NT2/D1 (cell line): ENCODE measurements around the gene TRMT6.

ENCODE experiments used
- DNase-seq: peaks from one replicate; pipeline ENCODE4 v3.0.0-alpha.2; 2011; ENCODE audit warnings: low read depth, low spot score
- H3K27me3 ChIP-seq: 2 replicates; pipeline ENCODE4 v1.6.0; 2011; ENCODE audit warnings: mild to moderate bottlenecking; ENCODE audit not compliant: insufficient read length, insufficient read depth
- H3K36me3 ChIP-seq: 2 replicates; pipeline ENCODE4 v1.6.1; 2011; ENCODE audit warnings: mild to moderate bottlenecking, low read length, mixed read lengths; ENCODE audit not compliant: insufficient read depth, insufficient read length
- H3K4me1 ChIP-seq: 2 replicates; pipeline ENCODE4 v1.5.1; 2011; ENCODE audit not compliant: insufficient read depth, insufficient read length
- H3K4me3 ChIP-seq: 2 replicates; pipeline ENCODE4 v1.5.1; 2011; ENCODE audit warnings: low read depth; ENCODE audit not compliant: insufficient read length
- H3K9ac ChIP-seq: 2 replicates; pipeline ENCODE4 v1.6.0; 2011; ENCODE audit warnings: low read depth; ENCODE audit not compliant: insufficient read length
- H3K9me3 ChIP-seq: 2 replicates; pipeline ENCODE4 v1.5.1; 2011; ENCODE audit warnings: mild to moderate bottlenecking, low read length; ENCODE audit not compliant: insufficient read depth
- SUZ12 ChIP-seq: IDR thresholded peaks from 2 replicates; pipeline ENCODE4 v1.6.1; 2011; ENCODE audit not compliant: insufficient read length, insufficient read depth; ENCODE audit errors: extremely low read depth
- YY1 ChIP-seq: IDR thresholded peaks from 2 replicates; pipeline ENCODE4 v1.6.1; 2011; ENCODE audit not compliant: insufficient read length, insufficient read depth
- ZNF274 ChIP-seq: IDR thresholded peaks from 2 replicates; pipeline ENCODE4 v1.6.1; 2011; ENCODE audit warnings: mild to moderate bottlenecking, low read depth, low read length

Gene TRMT6

DNA sequence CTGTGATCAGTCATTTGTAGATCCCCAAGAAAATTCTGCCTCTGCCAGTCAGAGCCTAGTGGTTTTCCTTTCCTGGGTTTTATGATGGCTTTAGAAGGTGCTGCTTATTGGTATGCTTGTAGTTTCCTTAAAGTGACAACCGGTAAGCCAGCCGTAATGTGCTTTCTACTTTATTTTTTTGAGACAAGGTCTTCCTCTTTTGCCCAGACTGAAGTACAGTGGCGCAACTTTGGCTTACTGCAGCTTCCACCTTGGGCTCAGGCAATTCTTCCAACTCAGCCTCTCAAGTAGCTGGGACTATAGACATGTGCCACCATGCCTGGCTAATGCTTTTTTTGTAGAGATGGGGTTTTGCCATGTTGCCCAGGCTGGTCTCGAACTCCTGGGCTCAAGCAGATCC is 23.6 kb upstream of the TRMT6 start:
- no peak for DNase-seq
- H3K4me1 ChIP-seq = no peaks in the 10 kb centered on the region
- H3K27me3 ChIP-seq = peaks cover 8% of the 10 kb centered on the region
- peaks cover 57% of the 10 kb centered on the region for H3K36me3 ChIP-seq
- H3K9me3 ChIP-seq = no peaks in the 10 kb centered on the region
- H3K4me3 ChIP-seq = no peak overlapping the region
- TF ChIP-seq YY1 (no peak), SUZ12 (no peak), ZNF274 (no peak)
- H3K9ac ChIP-seq = no peak overlapping the region

DNA sequence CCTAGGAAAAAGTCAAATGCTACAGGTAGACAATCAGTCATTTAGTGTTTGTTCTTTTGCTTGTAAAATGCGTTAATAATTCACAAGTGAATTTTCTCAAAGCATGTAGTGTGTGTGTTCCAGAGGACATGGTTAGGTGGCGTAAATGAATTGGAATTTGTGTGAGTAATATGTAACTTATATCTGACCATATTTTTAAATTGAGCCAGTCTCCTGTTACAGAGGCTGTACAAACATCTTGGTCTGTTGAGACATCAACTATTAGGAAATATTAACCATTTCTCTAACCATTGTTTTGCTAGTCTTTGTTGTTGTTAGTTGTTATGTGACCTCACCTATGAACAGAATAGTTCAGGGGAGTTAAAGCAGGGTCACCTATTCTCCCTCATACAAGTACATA is 22.8 kb upstream of the TRMT6 start:
- no peak for TF ChIP-seq SUZ12
- TF ChIP-seq YY1 = no peak
- TF ChIP-seq ZNF274 = no peak
- peaks cover 56% of the 10 kb centered on the region for H3K36me3 ChIP-seq
- H3K9ac ChIP-seq = no peak overlapping the region
- H3K4me3 ChIP-seq = no peak overlapping the region
- no peak for DNase-seq
- H3K4me1 ChIP-seq = no peaks in the 10 kb centered on the region
- no peaks in the 10 kb centered on the region for H3K9me3 ChIP-seq
- peaks cover 14% of the 10 kb centered on the region for H3K27me3 ChIP-seq

DNA sequence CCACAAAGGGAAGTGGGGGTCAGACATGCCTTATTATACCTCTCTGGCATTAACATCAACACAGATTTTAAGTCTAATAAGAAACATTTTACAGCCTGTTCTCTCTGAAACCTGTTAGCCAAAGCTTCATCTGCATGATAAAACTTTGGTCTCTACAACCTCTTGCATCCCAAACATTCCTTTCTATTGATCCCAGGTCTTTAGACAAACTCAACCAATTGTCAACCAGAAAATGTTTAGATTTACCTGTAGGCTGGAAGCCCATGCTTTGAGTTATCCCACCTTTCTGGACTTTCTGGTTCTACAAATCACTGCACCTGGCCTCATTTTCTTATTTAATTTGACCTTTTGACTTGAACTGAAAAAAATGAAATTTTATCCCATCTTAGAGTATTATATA is 20.9 kb upstream of the TRMT6 start:
- no peak overlapping the region for H3K4me3 ChIP-seq
- peaks cover 57% of the 10 kb centered on the region for H3K36me3 ChIP-seq
- TF ChIP-seq ZNF274 = no peak
- no peak for TF ChIP-seq YY1
- TF ChIP-seq SUZ12 = no peak
- no peaks in the 10 kb centered on the region for H3K9me3 ChIP-seq
- H3K9ac ChIP-seq = no peak overlapping the region
- H3K4me1 ChIP-seq = no peaks in the 10 kb centered on the region
- H3K27me3 ChIP-seq = peaks cover 31% of the 10 kb centered on the region
- no peak for DNase-seq

DNA sequence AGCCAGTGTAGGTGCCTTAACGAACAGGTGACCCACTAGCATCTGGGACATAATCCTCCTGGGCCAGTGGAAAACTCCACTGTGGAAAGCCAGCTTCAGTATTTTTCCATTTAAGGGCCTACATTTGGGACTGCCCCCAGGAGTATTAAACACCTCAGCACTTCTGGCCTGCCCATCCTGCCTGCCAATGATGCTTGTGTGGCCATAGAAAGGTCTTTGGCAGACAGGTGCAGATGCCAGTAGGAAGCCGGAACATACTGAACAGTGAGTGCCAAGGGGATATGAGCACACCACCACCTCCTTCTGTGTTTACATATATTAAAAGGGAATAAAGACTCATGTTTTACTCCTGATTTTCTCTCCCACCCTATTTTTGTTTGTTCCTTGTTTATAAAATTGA is 20.0 kb upstream of the TRMT6 start:
- Histone ChIP-seq H3K9me3 (no peaks in the 10 kb centered on the region), H3K27me3 (peaks cover 36% of the 10 kb centered on the region), H3K4me3 (no peak overlapping the region), H3K36me3 (peaks cover 65% of the 10 kb centered on the region), H3K4me1 (no peaks in the 10 kb centered on the region), H3K9ac (no peak overlapping the region)
- DNase-seq = no peak
- no peak for TF ChIP-seq YY1
- no peak for TF ChIP-seq ZNF274
- no peak for TF ChIP-seq SUZ12

DNA sequence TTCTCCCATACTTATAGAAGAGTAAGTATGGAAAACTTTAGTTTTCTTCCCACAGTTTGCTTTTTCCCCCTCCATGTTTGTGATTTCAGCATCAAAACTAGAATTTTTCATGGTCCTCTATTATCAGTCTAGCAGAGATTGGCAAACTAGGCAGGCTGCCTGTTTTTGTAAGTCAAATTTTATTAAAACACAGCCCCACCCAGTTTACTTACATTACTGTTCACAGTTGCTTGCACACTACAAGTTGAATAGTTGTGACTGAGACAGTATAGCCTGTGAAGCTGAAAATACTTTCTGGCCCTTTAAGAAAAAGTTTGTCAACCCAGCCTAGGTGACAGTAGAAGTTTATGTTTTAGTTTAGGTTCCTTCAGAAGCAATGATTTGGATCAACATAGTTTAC is 19.6 kb upstream of the TRMT6 start:
- no peaks in the 10 kb centered on the region for H3K4me1 ChIP-seq
- peaks cover 65% of the 10 kb centered on the region for H3K36me3 ChIP-seq
- H3K9me3 ChIP-seq = no peaks in the 10 kb centered on the region
- H3K4me3 ChIP-seq = no peak overlapping the region
- TF ChIP-seq ZNF274 (no peak), YY1 (no peak), SUZ12 (no peak)
- H3K27me3 ChIP-seq = peaks cover 36% of the 10 kb centered on the region
- H3K9ac ChIP-seq = no peak overlapping the region
- DNase-seq = no peak

DNA sequence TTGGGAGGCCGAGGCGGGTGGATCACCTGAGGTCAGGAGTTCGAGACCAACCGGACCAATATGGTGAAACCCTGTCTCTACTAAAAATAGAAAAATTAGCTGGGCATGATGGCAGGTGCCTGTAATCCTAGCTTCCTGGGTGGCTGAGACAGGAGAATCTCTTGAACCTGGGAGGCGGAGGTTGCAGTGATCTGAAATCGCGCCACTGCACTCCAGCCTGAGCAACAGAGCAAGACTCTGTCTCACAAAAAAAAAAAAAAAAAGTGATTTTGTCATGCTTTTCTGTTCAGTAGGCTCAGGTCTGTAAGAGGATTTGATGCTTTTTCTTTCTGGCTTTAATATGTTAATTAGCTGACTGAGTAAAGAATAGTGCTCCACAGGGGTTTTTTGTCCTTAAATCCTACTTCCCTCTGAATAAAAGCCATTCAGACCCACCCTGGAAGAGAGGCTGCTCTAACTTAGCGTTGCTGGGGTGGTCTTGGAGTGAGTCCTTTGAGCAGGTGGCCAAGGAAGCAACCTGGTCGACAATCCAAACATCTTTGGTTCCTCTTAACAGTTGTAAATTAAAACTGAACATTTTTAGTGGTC is 19.1 kb upstream of the TRMT6 start:
- H3K4me3 ChIP-seq = no peak overlapping the region
- TF ChIP-seq SUZ12 (no peak), YY1 (no peak), ZNF274 (no peak)
- no peaks in the 10 kb centered on the region for H3K9me3 ChIP-seq
- DNase-seq = peak; percentile 89
- peaks cover 60% of the 10 kb centered on the region for H3K36me3 ChIP-seq
- peaks cover 36% of the 10 kb centered on the region for H3K27me3 ChIP-seq
- H3K4me1 ChIP-seq = no peaks in the 10 kb centered on the region
- no peak overlapping the region for H3K9ac ChIP-seq

DNA sequence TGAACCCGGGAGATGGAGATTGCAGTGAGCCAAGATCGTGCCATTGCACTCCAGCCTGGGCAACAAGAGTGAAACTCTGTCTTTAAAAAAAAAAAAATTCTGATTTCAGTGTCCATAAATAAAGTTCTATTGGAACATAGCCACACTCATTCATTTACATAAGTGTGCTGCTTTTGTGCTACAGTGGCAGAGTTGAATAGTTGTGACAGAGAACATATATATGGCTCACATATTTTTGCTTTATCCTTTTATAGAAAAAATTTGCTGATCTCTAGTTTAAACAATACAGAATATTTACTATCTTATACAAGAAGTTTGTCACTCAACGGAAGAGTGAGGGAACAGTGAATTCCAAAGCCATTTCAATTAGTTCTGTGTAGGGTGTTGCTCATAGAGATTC is 18.1 kb upstream of the TRMT6 start:
- Histone ChIP-seq H3K9me3 (no peaks in the 10 kb centered on the region), H3K4me3 (no peak overlapping the region), H3K4me1 (no peaks in the 10 kb centered on the region), H3K27me3 (peaks cover 36% of the 10 kb centered on the region), H3K9ac (no peak overlapping the region), H3K36me3 (peaks cover 55% of the 10 kb centered on the region)
- DNase-seq = no peak
- TF ChIP-seq YY1 = no peak
- TF ChIP-seq ZNF274 = no peak
- no peak for TF ChIP-seq SUZ12

DNA sequence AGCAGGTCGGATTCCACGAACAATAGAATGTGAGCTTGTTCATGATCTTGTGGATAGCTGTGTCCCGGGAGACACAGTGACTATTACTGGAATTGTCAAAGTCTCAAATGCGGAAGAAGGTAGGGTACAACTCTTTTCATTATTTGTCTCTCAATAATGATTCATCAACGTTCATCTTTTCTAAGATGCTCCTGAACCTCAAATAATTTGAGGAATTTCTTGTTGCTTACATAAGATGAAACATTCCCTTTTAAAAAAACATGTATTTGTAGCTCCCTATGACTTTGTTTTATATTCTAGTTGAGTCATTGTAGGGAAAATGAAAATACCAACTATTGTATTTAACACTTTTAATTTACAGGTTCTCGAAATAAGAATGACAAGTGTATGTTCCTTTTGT is 17.1 kb upstream of the TRMT6 start:
- TF ChIP-seq YY1 (no peak), SUZ12 (no peak), ZNF274 (no peak)
- Histone ChIP-seq H3K4me1 (no peaks in the 10 kb centered on the region), H3K36me3 (peaks cover 49% of the 10 kb centered on the region), H3K9me3 (no peaks in the 10 kb centered on the region), H3K27me3 (peaks cover 36% of the 10 kb centered on the region), H3K9ac (no peak overlapping the region), H3K4me3 (no peak overlapping the region)
- DNase-seq = no peak
